Right lobe of liver (tissue), 6 donors: ENCODE data around the gene CSNK1A1. TPM values are rescaled to one million over a fixed set of nuclear protein-coding genes. Genes with fewer than 3 reads are reported as not detected.

Source experiments
- ATAC-seq, 4 donors: fragments of 200-7000 bp; cut with Tn5 transposase; one replicate each; pipeline ENCODE4 v1.9.1; 2020; ENCODE audit warnings: mild to moderate bottlenecking in 4 of 4, moderate library complexity in 4 of 4
- DNase-seq, 3 donors: peaks; one replicate each; pipeline ENCODE4 v3.0.0-alpha.2; 2020
- H3K27ac ChIP-seq, 3 donors: fragments of 200-600 bp; one replicate each; pipeline ENCODE4 v1.8.0; 2022
- H3K27me3 ChIP-seq, 2 donors: fragments of 200-600 bp; one replicate each; pipeline ENCODE4 v1.8.0; 2022
- H3K36me3 ChIP-seq, 4 donors: fragments of 200-600 bp; sonication (generic) in 1 of 4; one replicate each; pipeline versions ENCODE4 v1.5.1 to v1.8.0; 2017 to 2022; ENCODE audit warnings: control low read depth in 1 of 4
- H3K4me1 ChIP-seq, 4 donors: fragments of 200-600 bp; sonication (generic) in 1 of 4; one replicate each; pipeline versions ENCODE4 v1.5.1 to v1.8.0; 2017 to 2022; ENCODE audit warnings: control low read depth in 1 of 4
- H3K4me3 ChIP-seq, 3 donors: fragments of 200-600 bp; one replicate each; pipeline ENCODE4 v1.8.0; 2022
- H3K9me3 ChIP-seq, 4 donors: fragments of 200-600 bp; sonication (generic) in 1 of 4; one replicate each; pipeline versions ENCODE4 v1.5.1 to v1.8.0; 2017 to 2022; ENCODE audit warnings: control low read depth in 1 of 4
- CTCF ChIP-seq, 4 donors: fragments of 200-600 bp in 3 of 4; fragments of 450-650 bp in 1 of 4; IDR thresholded peaks; one replicate each; pipeline versions ENCODE4 v1.5.1 to v1.8.0; 2016 to 2022; ENCODE audit warnings: antibody characterized with exemption in 4 of 4, mild to moderate bottlenecking in 2 of 4
- POLR2A ChIP-seq: fragments of 450-650 bp; IDR thresholded peaks from one replicate; pipeline ENCODE4 v1.6.1; 2017; ENCODE audit warnings: antibody characterized with exemption, mild to moderate bottlenecking
- WGBS: methylation state at CpG from one replicate; pipeline ENCODE4 v1.1.6; 2018; ENCODE audit warnings: low coverage, low lambda C conversion rate; ENCODE audit not compliant: insufficient coverage; ENCODE audit errors: missing lambda C conversion rate; 5-methylcytosine and 5-hydroxymethylcytosine counted together
- intact Hi-C, 2 donors: fragments of 100-400 bp; cut with DNase I; formaldehyde crosslinking; loops; one replicate each; pipeline versions ENCODE4 v1.11.2 to v1.14.1; 2022
- total RNA-seq, 6 experiments: library from RNA; depleted of rRNA in 2 of 6; stranded (reverse); fragments of >200 nt in 2 of 6; fragmentation: NEBNext Ultra II Directional in 3 of 6; extraction: Animal tissue kit (Norgen Biotek cat#: 25700) in 3 of 6; gene quantifications; one replicate each; pipeline versions ENCODE4 v1.1.0 to v1.2.4, GENCODE V29; 2016 to 2023
- donor health status: DM: no; HTN: yes; CAD: no.
- donor health status: DM: no; HTN: no; CAD: no.
- donor health status: DM: no; HTN: no; CAD: no.
- donor health status: DM: no; HTN: yes; CAD: no.
- donor health status: DM: no; HTN: yes; CAD: no.

CSNK1A1 gene
- total RNA-seq, 6 experiments from 2014 or later = 79.7 to 87.1 (median 83.8) TPM

GRCh38 chr5:149496917-149497316 lies 54.3 kb downstream of the CSNK1A1 start:
- no peaks in the 10 kb centered on the region for H3K4me1 ChIP-seq
- peaks cover 0 to 63% (median 17%) of the 10 kb centered on the region in 4 donors for H3K36me3 ChIP-seq
- no peaks in the 10 kb centered on the region for H3K27me3 ChIP-seq
- ATAC-seq (no peak), DNase-seq (no peak)
- intact Hi-C loops = no loop called here
- H3K4me3 ChIP-seq = no peak overlapping the region
- H3K9me3 ChIP-seq = no peaks in the 10 kb centered on the region
- H3K27ac ChIP-seq = no peak overlapping the region
- TF ChIP-seq CTCF (IDR thresholded peaks at IDR 0.05) (no peak), POLR2A (no peak)
- WGBS = 66% methylated on average over 2 of the region's 2 CpGs

GRCh38 chr5:149496166-149496565 lies 55.1 kb downstream of the CSNK1A1 start:
- Histone ChIP-seq H3K27me3 (no peaks in the 10 kb centered on the region), H3K27ac (no peak overlapping the region), H3K9me3 (no peaks in the 10 kb centered on the region), H3K4me1 (no peaks in the 10 kb centered on the region), H3K36me3 (peaks cover 0 to 58% (median 16%) of the 10 kb centered on the region in 4 donors), H3K4me3 (no peak overlapping the region)
- 69% methylated on average over 1 of the region's 1 CpG for WGBS
- ATAC-seq (no peak), DNase-seq (no peak)
- intact Hi-C loops = no loop called here
- TF ChIP-seq POLR2A = no peak
- TF ChIP-seq CTCF (IDR thresholded peaks at IDR 0.05) = no peak

DNA sequence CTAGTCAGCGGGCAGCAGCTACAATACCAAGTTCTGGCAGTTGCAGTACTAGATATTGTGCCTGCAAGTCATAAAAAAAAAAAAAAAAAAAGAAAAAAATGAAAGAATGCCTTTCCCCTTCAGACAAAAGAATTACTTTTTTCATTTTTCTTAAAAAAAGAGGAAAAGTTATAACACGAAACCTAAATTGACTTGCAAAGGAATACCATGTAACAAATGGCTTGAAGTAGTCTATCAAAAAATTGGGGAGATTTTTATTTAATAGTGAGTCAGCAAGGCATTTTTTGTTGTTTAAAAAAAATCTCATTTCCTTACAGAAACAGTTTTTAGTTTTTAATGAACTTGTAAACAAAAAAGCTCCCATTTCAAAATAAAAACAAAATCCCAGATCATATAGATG lies 55.6 kb downstream of the CSNK1A1 start:
- no peak overlapping the region for H3K27ac ChIP-seq
- intact Hi-C loops = no loop called here

GRCh38 chr5:149493316-149493715 lies 57.9 kb downstream of the CSNK1A1 start:
- Histone ChIP-seq H3K4me3 (no peak overlapping the region), H3K36me3 (peaks cover 0 to 34% (median 7%) of the 10 kb centered on the region in 4 donors), H3K4me1 (peaks cover 0 to 5% (median 0%) of the 10 kb centered on the region in 4 donors), H3K27me3 (no peaks in the 10 kb centered on the region), H3K9me3 (no peaks in the 10 kb centered on the region), H3K27ac (no peak overlapping the region)
- whole genome bisulfite sequencing = 91% methylated on average over 1 of the region's 2 CpGs
- ATAC-seq (no peak), DNase-seq (no peak)
- intact Hi-C loops = no loop called here
- no peak for TF ChIP-seq CTCF (IDR thresholded peaks at IDR 0.05)
- no peak for TF ChIP-seq POLR2A

More for the DNA sequence above, 55.6 kb downstream of the CSNK1A1 start:
- DNase-seq (no peak), ATAC-seq (no peak)
- WGBS = 82% methylated on average over 2 of the region's 2 CpGs
- TF ChIP-seq CTCF (IDR thresholded peaks at IDR 0.05) = no peak
- TF ChIP-seq POLR2A = no peak
- no peaks in the 10 kb centered on the region for H3K9me3 ChIP-seq
- H3K4me1 ChIP-seq = no peaks in the 10 kb centered on the region
- H3K27me3 ChIP-seq = no peaks in the 10 kb centered on the region
- no peak overlapping the region for H3K4me3 ChIP-seq
- peaks cover 0 to 53% (median 11%) of the 10 kb centered on the region in 4 donors for H3K36me3 ChIP-seq

DNA sequence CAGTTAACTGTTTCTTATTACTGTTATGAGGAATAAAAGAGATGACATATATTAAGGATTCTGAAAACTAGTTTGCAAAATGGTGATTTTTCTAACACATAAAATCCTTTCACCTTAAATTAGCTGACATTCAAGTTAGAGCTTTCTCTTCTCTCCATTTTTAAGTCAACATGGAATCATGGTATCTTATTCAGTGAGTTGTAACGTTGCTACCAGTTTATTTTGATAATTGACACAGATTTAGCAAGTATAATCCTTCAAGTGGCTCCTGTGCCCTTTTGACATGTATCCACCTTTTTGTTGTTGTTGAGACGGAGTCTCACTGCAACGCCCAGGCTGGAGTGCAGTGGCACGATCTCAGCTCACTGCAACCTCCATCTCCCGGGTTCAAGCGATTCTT lies 58.5 kb downstream of the CSNK1A1 start:
- H3K27ac ChIP-seq = no peak overlapping the region
- DNase-seq (no peak), ATAC-seq (no peak)
- H3K36me3 ChIP-seq = peaks cover 0 to 29% (median 7%) of the 10 kb centered on the region in 4 donors
- intact Hi-C loops = no loop called here
- H3K4me3 ChIP-seq = no peak overlapping the region
- no peak for TF ChIP-seq POLR2A
- no peak for TF ChIP-seq CTCF (IDR thresholded peaks at IDR 0.05)
- H3K27me3 ChIP-seq = no peaks in the 10 kb centered on the region
- H3K4me1 ChIP-seq = peaks cover 0 to 5% (median 0%) of the 10 kb centered on the region in 4 donors
- no peaks in the 10 kb centered on the region for H3K9me3 ChIP-seq
- 73% methylated on average over 2 of the region's 6 CpGs for WGBS
